SU-DHL-6 (cell line): ENCODE results near the gene SLC44A5.

Source experiments
- H2AFZ ChIP-seq: fragments of 200-600 bp; sonication (generic); 2 replicates; pipeline ENCODE4 v1.6.1; 2014; ENCODE audit warnings: low read depth, mild to moderate bottlenecking, moderate library complexity, mixed read lengths, antibody characterized with exemption, low read length; ENCODE audit not compliant: severe bottlenecking
- H3F3A ChIP-seq: fragments of 200-600 bp; shearing (Covaris generic); 2 replicates; pipeline ENCODE4 v1.6.0; 2016; ENCODE audit warnings: antibody characterized with exemption, mild to moderate bottlenecking; ENCODE audit not compliant: insufficient read depth
- H3K27ac ChIP-seq: fragments of 200-600 bp; sonication (generic); 2 replicates; pipeline ENCODE4 v1.5.1; 2016; ENCODE audit warnings: low read depth, mild to moderate bottlenecking, low read length, moderate library complexity, mixed read lengths
- H3K27me3 ChIP-seq: fragments of 200-600 bp; sonication (generic), shearing (Covaris generic); 2 replicates; pipeline ENCODE4 v1.6.0; 2014; ENCODE audit warnings: mild to moderate bottlenecking, low read length
- H3K36me3 ChIP-seq: fragments of 200-600 bp; sonication (generic); 2 replicates; pipeline ENCODE4 v1.6.1; 2014; ENCODE audit warnings: mild to moderate bottlenecking, low read length, mixed read lengths
- H3K4me2 ChIP-seq: fragments of 300-600, 200-600 bp; shearing (Covaris generic), sonication (generic); 2 replicates; pipeline ENCODE4 v1.6.0; 2014; ENCODE audit warnings: low read length, low read depth, mild to moderate bottlenecking; ENCODE audit not compliant: poor library complexity, severe bottlenecking
- H3K4me3 ChIP-seq: fragments of 200-600 bp; sonication (generic); 2 replicates; pipeline ENCODE4 v1.5.1; 2014; ENCODE audit warnings: antibody characterized with exemption, low read length, mild to moderate bottlenecking, mixed read lengths; ENCODE audit not compliant: insufficient read depth, poor library complexity, severe bottlenecking
- H3K79me2 ChIP-seq: fragments of 200-600 bp; sonication (generic); 2 replicates; pipeline ENCODE4 v1.6.1; 2014; ENCODE audit warnings: mild to moderate bottlenecking, low read length, moderate library complexity; ENCODE audit not compliant: insufficient read depth
- H3K9ac ChIP-seq: fragments of 200-600 bp; sonication (generic); 2 replicates; pipeline ENCODE4 v1.7.0; 2014; ENCODE audit warnings: mild to moderate bottlenecking, low read length
- H3K9me2 ChIP-seq: fragments of 200-600 bp; sonication (generic); replicated peaks from 2 replicates; pipeline ENCODE4 v1.6.1; 2014; ENCODE audit warnings: low read length; ENCODE audit not compliant: insufficient read depth
- H3K9me3 ChIP-seq: fragments of 200-600 bp; sonication (generic); 2 replicates; pipeline ENCODE4 v1.6.1; 2014; ENCODE audit warnings: low read length, mixed read lengths; ENCODE audit not compliant: insufficient read depth
- H4K20me1 ChIP-seq: fragments of 200-600 bp; sonication (generic); 2 replicates; pipeline ENCODE4 v1.6.1; 2014; ENCODE audit warnings: low read depth, mild to moderate bottlenecking, antibody characterized with exemption, low read length, moderate library complexity, mixed read lengths
- EZH2phosphoT487 ChIP-seq: fragments of 200-600 bp; sonication (generic), shearing (Covaris generic); conservative IDR thresholded peaks from 2 replicates; pipeline ENCODE4 v1.6.1; 2018; ENCODE audit warnings: mild to moderate bottlenecking, antibody characterized with exemption, low read length, moderate library complexity, mixed read lengths
- TF ChIP-seq, protein P1 (sequence below): fragments of 200-600 bp; sonication (generic); IDR thresholded peaks from one replicate; pipeline ENCODE4 v1.5.1; 2017; ENCODE audit warnings: antibody characterized with exemption, mild to moderate bottlenecking, low read length, moderate library complexity; ENCODE audit not compliant: insufficient read depth, poor library complexity, severe bottlenecking

Gene SLC44A5

DNA sequence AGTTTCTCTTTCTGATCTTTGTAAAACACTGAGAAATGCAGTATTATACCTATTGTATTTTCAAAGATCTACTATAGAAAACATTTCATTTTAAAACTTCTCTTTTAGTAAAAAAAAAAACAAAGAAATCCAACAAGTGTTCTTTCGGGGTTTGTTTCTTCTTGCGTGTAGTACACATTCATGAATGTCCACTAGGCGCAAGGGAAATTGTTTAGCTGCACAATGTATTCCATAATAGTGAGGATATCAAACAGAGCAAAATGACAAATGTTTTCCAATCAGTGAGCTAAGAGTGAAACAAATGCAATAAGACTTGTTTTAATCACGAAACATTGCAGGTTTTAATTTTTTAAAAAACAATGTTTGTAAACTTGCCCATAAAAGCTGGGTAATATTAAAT, 408.2 kb downstream of the SLC44A5 start:
- Histone ChIP-seq H3K4me2 (no peak overlapping the region), H3K36me3 (no peaks in the 10 kb centered on the region), H3K9me3 (no peaks in the 10 kb centered on the region), H3K79me2 (no peaks in the 10 kb centered on the region), H2AFZ (no peak overlapping the region), H3K27ac (no peak overlapping the region), H3K9me2 (no peaks in the 10 kb centered on the region), H3K9ac (no peak overlapping the region), H3F3A (no peaks in the 10 kb centered on the region), H4K20me1 (no peaks in the 10 kb centered on the region), H3K27me3 (no peaks in the 10 kb centered on the region), H3K4me3 (no peak overlapping the region)
- TF ChIP-seq EZH2phosphoT487 = no peak
- TF ChIP-seq, protein P1, sequence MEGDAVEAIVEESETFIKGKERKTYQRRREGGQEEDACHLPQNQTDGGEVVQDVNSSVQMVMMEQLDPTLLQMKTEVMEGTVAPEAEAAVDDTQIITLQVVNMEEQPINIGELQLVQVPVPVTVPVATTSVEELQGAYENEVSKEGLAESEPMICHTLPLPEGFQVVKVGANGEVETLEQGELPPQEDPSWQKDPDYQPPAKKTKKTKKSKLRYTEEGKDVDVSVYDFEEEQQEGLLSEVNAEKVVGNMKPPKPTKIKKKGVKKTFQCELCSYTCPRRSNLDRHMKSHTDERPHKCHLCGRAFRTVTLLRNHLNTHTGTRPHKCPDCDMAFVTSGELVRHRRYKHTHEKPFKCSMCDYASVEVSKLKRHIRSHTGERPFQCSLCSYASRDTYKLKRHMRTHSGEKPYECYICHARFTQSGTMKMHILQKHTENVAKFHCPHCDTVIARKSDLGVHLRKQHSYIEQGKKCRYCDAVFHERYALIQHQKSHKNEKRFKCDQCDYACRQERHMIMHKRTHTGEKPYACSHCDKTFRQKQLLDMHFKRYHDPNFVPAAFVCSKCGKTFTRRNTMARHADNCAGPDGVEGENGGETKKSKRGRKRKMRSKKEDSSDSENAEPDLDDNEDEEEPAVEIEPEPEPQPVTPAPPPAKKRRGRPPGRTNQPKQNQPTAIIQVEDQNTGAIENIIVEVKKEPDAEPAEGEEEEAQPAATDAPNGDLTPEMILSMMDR = no peak

GRCh38 chr1:75198761-75199160, 412.2 kb downstream of the SLC44A5 start:
- no peaks in the 10 kb centered on the region for H3F3A ChIP-seq
- TF ChIP-seq EZH2phosphoT487 = no peak
- TF ChIP-seq, protein P1 = no peak
- H4K20me1 ChIP-seq = no peaks in the 10 kb centered on the region

DNA sequence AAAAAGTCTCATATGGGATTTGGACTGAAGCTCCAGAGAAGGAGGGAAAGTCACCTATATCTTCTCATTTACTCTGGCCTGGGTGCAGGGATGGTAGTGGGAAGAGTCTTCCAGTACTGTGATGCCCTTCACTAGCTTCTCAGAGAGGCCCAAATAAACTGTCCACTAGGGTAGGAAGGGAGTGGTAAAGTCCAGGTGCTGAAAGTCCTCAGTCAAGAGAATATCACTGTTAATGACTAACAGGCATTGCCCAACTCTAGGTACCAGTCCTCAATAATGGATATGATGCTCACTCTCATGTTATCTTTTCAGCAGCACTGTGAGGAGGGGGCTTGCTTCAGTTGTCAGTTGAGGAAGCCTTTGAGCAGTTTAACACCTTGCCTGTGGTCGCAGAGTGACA, 412.8 kb downstream of the SLC44A5 start:
- H3K4me2 ChIP-seq = no peak overlapping the region
- no peaks in the 10 kb centered on the region for H3K9me2 ChIP-seq
- H3K4me3 ChIP-seq = no peak overlapping the region
- H3K9ac ChIP-seq = no peak overlapping the region
- no peaks in the 10 kb centered on the region for H3K27me3 ChIP-seq
- H2AFZ ChIP-seq = no peak overlapping the region
- no peaks in the 10 kb centered on the region for H3K9me3 ChIP-seq
- no peaks in the 10 kb centered on the region for H3K36me3 ChIP-seq
- TF ChIP-seq EZH2phosphoT487 = no peak
- TF ChIP-seq, protein P1 = no peak
- H3K79me2 ChIP-seq = no peaks in the 10 kb centered on the region
- H3F3A ChIP-seq = no peaks in the 10 kb centered on the region
- no peaks in the 10 kb centered on the region for H4K20me1 ChIP-seq
- H3K27ac ChIP-seq = no peak overlapping the region

More at GRCh38 chr1:75198761-75199160, 412.2 kb downstream of the SLC44A5 start:
- Histone ChIP-seq H3K9ac (no peak overlapping the region), H3K36me3 (no peaks in the 10 kb centered on the region), H3K4me3 (no peak overlapping the region), H2AFZ (no peak overlapping the region), H3K4me2 (no peak overlapping the region), H3K27ac (no peak overlapping the region), H3K9me3 (no peaks in the 10 kb centered on the region), H3K9me2 (no peaks in the 10 kb centered on the region), H3K27me3 (no peaks in the 10 kb centered on the region), H3K79me2 (no peaks in the 10 kb centered on the region)
